OCI-LY1 (cell line): ENCODE results near the gene CEP104.

Experiments
- EZH2 ChIP-seq: fragments of 200-600 bp; sonication (generic), shearing (Covaris generic); IDR thresholded peaks from 2 replicates; pipeline ENCODE4 v1.8.0; 2017; ENCODE audit warnings: borderline replicate concordance, mixed run types, mild to moderate bottlenecking, antibody characterized with exemption, low read length, moderate library complexity, mixed read lengths
- TF ChIP-seq, protein P1 (sequence below): fragments of 200-600 bp; sonication (generic), shearing (Covaris generic); IDR thresholded peaks from 2 replicates; pipeline ENCODE4 v1.5.1; 2017; ENCODE audit warnings: mild to moderate bottlenecking, antibody characterized with exemption, low read length, moderate library complexity, mixed read lengths

DNA sequence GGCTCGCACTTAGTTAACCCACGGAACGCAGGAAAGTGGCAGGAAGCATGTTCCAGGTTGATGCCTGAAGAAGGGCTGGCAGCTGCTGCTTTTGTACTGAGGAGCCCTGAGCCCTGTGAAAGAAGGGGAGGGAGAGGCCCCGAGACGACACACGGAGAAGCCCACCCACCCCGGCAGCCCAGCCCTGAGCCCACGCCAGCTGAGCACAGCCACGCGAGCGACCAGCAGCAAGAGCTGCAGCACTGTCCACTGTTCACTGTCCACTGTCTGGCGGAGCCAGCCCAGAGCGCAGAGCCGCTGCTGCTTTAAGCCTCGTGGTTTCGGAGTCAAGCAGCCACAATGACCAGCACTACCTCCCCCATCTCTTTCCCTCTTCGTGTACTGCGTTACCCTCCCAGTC lies 66.1 kb downstream of the CEP104 start:
- TF ChIP-seq, protein P1, sequence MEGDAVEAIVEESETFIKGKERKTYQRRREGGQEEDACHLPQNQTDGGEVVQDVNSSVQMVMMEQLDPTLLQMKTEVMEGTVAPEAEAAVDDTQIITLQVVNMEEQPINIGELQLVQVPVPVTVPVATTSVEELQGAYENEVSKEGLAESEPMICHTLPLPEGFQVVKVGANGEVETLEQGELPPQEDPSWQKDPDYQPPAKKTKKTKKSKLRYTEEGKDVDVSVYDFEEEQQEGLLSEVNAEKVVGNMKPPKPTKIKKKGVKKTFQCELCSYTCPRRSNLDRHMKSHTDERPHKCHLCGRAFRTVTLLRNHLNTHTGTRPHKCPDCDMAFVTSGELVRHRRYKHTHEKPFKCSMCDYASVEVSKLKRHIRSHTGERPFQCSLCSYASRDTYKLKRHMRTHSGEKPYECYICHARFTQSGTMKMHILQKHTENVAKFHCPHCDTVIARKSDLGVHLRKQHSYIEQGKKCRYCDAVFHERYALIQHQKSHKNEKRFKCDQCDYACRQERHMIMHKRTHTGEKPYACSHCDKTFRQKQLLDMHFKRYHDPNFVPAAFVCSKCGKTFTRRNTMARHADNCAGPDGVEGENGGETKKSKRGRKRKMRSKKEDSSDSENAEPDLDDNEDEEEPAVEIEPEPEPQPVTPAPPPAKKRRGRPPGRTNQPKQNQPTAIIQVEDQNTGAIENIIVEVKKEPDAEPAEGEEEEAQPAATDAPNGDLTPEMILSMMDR, result no peak
- no peak for TF ChIP-seq EZH2
